Upper lobe of left lung (tissue), 6 donors: ENCODE results near the gene ZDHHC13. TPM values are rescaled to one million over a fixed set of nuclear protein-coding genes. Genes with fewer than 3 reads are reported as not detected.
"Not testable (repeated sequence)": the region's sequence is repeated elsewhere in the genome, so short reads cannot be mapped to it uniquely, and the experiment has no call there.

ENCODE experiments used
- ATAC-seq, 2 donors: fragments of 200-7000 bp; cut with Tn5 transposase; one replicate each; pipeline ENCODE4 v1.9.1; 2022; ENCODE audit warnings: mild to moderate bottlenecking in 2 of 2, moderate library complexity in 2 of 2; ENCODE audit not compliant: low FRiP score in 2 of 2
- DNase-seq, 2 donors: peaks; one replicate each; pipeline ENCODE4 v3.0.0-alpha.2; 2019 to 2020
- H3K27ac ChIP-seq, 4 donors: fragments of 200-600 bp; sonication (generic); one replicate each; pipeline ENCODE4 v1.5.1; 2016 to 2019
- H3K27me3 ChIP-seq, 4 donors: fragments of 200-600 bp; sonication (generic); one replicate each; pipeline ENCODE4 v1.5.1; 2017 to 2019
- H3K36me3 ChIP-seq, 4 donors: fragments of 200-600 bp; sonication (generic); one replicate each; pipeline ENCODE4 v1.5.1; 2016 to 2019
- H3K4me1 ChIP-seq, 4 donors: fragments of 200-600 bp; sonication (generic); one replicate each; pipeline ENCODE4 v1.5.1; 2018 to 2019
- H3K4me3 ChIP-seq, 4 donors: fragments of 200-600 bp; sonication (generic); one replicate each; pipeline ENCODE4 v1.5.1; 2017 to 2019; ENCODE audit warnings: mild to moderate bottlenecking in 2 of 4, moderate library complexity in 1 of 4
- H3K9me3 ChIP-seq, 4 donors: fragments of 200-600 bp; sonication (generic); one replicate each; pipeline ENCODE4 v1.5.1; 2018 to 2019
- EP300 ChIP-seq, 4 donors: sonication (generic); formaldehyde crosslinking; IDR thresholded peaks; one replicate each; pipeline ENCODE4 v1.5.1; 2017; ENCODE audit warnings: antibody characterized with exemption in 4 of 4, control low read depth in 2 of 4
- POLR2A ChIP-seq, 4 donors: fragments of 450-650 bp; IDR thresholded peaks; one replicate each; pipeline ENCODE4 v1.5.1; 2016 to 2017; ENCODE audit warnings: antibody characterized with exemption in 4 of 4, mild to moderate bottlenecking in 2 of 4
- POLR2AphosphoS5 ChIP-seq, 2 donors: sonication (generic); formaldehyde crosslinking; IDR thresholded peaks; one replicate each; pipeline ENCODE4 v1.5.1; 2017; ENCODE audit warnings: antibody characterized with exemption in 2 of 2
- WGBS, 2 donors: methylation state at CpG; one replicate each; pipeline ENCODE4 v1.1.5; 2017 to 2018; 5-methylcytosine and 5-hydroxymethylcytosine counted together
- total RNA-seq, 6 donors: library from RNA; depleted of rRNA in 4 of 6; stranded (reverse); fragments of >200 nt in 4 of 6; gene quantifications; one replicate each; pipeline versions ENCODE4 v1.1.0 to v1.2.1, GENCODE V29; 2016 to 2021
- TF ChIP-seq, protein P1 (sequence below), 6 experiments: fragments of 450-650 bp in 4 of 6; fragments of 200-600 bp in 2 of 6; sonication (generic) in 2 of 6; IDR thresholded peaks; one replicate each; pipeline ENCODE4 v1.5.1; 2016 to 2019; ENCODE audit warnings: antibody characterized with exemption in 6 of 6
- donor health status: DM: no; HTN: no; CAD: no; lungs with moderate emphysema.
- donor health status: DM: no; HTN: yes; CAD: no; lungs with severe emphysema.

ZDHHC13 gene
- total RNA-seq, 6 donors from 2014 or later = 6.3 to 28.6 (median 11.1) TPM

DNA sequence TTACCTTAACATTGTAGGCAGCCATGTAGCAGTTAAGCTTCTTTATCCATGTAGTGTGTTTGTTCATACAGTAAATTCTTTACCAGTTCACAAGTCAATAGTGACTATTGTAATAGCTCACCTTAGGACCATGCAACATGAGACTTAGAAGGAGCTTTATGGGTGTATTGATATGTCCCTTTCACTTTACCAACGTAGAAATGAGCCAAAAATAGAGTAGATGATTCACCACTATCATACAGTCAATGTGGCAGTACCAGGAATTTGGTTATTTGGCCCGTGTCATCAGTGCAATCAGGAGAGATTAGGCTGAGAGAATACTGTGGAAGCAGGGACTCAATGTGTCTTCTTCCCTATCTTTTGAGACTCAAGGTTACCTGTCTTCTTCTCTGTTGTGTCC is 4.7 kb downstream of the ZDHHC13 start:
- no peak overlapping the region for H3K4me3 ChIP-seq
- peaks cover 5 to 22% (median 6%) of the 10 kb centered on the region in 4 donors for H3K4me1 ChIP-seq
- no peak for DNase-seq
- H3K27ac ChIP-seq = no peak overlapping the region
- no peaks in the 10 kb centered on the region for H3K36me3 ChIP-seq
- H3K9me3 ChIP-seq = no peaks in the 10 kb centered on the region
- TF ChIP-seq, protein P1, sequence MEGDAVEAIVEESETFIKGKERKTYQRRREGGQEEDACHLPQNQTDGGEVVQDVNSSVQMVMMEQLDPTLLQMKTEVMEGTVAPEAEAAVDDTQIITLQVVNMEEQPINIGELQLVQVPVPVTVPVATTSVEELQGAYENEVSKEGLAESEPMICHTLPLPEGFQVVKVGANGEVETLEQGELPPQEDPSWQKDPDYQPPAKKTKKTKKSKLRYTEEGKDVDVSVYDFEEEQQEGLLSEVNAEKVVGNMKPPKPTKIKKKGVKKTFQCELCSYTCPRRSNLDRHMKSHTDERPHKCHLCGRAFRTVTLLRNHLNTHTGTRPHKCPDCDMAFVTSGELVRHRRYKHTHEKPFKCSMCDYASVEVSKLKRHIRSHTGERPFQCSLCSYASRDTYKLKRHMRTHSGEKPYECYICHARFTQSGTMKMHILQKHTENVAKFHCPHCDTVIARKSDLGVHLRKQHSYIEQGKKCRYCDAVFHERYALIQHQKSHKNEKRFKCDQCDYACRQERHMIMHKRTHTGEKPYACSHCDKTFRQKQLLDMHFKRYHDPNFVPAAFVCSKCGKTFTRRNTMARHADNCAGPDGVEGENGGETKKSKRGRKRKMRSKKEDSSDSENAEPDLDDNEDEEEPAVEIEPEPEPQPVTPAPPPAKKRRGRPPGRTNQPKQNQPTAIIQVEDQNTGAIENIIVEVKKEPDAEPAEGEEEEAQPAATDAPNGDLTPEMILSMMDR (IDR thresholded peaks at IDR 0.05) = no peak
- no peak for TF ChIP-seq EP300 (IDR thresholded peaks at IDR 0.05)
- no peak for TF ChIP-seq POLR2A (IDR thresholded peaks at IDR 0.05)
- no peak for TF ChIP-seq POLR2AphosphoS5 (IDR thresholded peaks at IDR 0.05)
- WGBS, 2 donors = 66 to 78% methylated on average over 2 of the region's 2 CpGs
- H3K27me3 ChIP-seq = no peaks in the 10 kb centered on the region
- no peak for ATAC-seq

DNA sequence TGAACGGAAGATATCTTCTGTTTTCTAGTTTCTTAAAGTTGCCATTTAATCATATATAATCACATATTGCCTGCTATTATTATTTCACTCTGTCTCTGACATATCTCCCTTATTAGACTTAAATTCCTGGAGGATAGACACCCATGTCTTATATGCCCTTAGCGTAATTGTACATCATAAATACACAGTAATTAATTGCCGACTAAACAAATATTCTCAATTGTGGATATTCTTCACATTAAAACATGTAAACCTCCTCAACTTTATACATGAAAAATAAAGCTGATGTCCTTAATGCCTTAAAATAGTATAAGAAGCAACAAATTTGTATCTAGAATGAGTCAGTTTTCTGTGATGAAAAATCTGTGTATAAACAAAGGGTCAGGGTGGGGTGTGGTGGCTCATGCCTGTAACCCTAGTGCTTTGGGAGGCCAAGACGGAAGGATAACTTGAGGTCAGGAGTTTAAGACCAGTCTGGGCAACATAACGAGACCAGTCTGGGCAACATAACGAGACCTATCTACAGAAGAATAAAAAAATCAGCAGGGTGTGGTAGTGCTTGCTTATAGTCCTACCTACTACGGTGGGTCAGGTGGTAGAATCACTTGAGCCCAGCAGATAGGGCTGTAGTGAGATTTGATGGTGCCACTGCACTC is 6.1 kb downstream of the ZDHHC13 start:
- peaks cover 0 to 14% (median 1%) of the 10 kb centered on the region in 4 donors for H3K4me1 ChIP-seq
- no peak for TF ChIP-seq POLR2A (IDR thresholded peaks at IDR 0.05)
- TF ChIP-seq EP300 (IDR thresholded peaks at IDR 0.05) = no peak
- TF ChIP-seq, protein P1 (IDR thresholded peaks at IDR 0.05) = no peak
- TF ChIP-seq POLR2AphosphoS5 (IDR thresholded peaks at IDR 0.05) = no peak
- DNase-seq (no peak), ATAC-seq (no peak)
- H3K36me3 ChIP-seq = no peaks in the 10 kb centered on the region
- WGBS, 2 donors = 90 to 94% methylated on average over 7 of the region's 7 CpGs
- no peak overlapping the region for H3K27ac ChIP-seq
- no peak overlapping the region for H3K4me3 ChIP-seq
- H3K9me3 ChIP-seq = no peaks in the 10 kb centered on the region
- no peaks in the 10 kb centered on the region for H3K27me3 ChIP-seq

DNA sequence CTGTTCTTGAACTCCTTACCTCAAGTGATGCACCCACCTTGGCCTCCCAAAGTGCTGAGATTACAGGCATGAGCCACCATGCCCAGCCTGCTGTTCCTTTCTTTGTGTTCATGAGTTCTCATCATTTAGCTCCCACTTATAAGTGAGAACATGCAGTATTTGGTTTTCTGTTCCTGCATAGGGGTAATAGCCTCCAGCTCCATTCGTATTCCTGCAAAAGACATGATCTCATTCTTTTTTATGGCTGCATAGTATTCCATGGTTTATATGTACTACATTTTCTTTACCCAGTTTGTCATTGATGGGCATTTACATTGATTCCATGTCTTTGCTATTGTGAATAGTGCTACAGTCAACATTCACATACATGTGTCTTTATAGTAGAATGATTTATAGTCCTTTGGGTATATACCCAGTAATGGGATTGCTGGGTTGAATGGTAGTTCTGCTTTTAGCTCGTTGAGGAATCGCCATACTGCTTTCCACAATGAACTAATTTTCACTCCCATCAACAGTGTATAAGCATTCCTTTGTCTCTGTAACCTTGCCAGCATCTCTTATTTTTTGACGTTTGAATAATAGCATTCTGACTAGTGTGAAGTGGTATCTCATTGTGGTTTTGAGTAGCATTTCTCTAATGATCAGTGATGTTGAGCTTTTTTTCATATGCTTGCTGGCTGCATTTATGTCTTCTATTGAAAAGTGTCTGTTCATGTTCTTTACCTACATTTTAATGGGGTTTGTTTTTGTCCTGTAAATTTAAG is 9.8 kb downstream of the ZDHHC13 start:
- not testable (repeated sequence) for H3K27me3 ChIP-seq, ATAC-seq, H3K27ac ChIP-seq, H3K9me3 ChIP-seq, DNase-seq, H3K4me3 ChIP-seq, H3K4me1 ChIP-seq, H3K36me3 ChIP-seq
- 90 to 92% methylated on average over 4 of the region's 4 CpGs for WGBS, 2 donors

DNA sequence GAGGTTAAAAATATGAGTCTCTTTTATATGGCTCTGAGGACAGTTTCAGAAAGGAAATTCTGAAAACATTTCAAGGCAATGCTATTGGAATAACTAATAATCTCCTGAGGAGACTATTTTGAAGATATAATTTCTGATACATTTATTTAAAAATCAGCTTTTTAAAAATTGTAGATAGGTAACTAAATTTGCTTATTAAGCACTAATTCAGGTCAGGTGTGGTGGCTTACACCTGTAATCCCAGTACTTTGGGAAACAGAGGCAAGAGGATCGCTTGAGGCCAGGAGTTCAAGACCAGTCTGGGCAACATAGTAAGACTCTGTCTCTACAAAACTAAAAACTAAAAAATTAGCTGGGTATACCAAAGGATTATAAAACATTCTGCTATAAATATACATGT is 17.0 kb downstream of the ZDHHC13 start:
- WGBS, 2 donors = 100% methylated on average over 1 of the region's 1 CpG
- no peak for TF ChIP-seq POLR2A (IDR thresholded peaks at IDR 0.05)
- TF ChIP-seq POLR2AphosphoS5 (IDR thresholded peaks at IDR 0.05) = no peak
- TF ChIP-seq, protein P1 (IDR thresholded peaks at IDR 0.05) = no peak
- TF ChIP-seq EP300 (IDR thresholded peaks at IDR 0.05) = no peak
- Histone ChIP-seq H3K36me3 (no peaks in the 10 kb centered on the region), H3K9me3 (no peaks in the 10 kb centered on the region), H3K27ac (no peak overlapping the region), H3K4me1 (no peaks in the 10 kb centered on the region), H3K4me3 (no peak overlapping the region), H3K27me3 (no peaks in the 10 kb centered on the region)
- no peak for ATAC-seq
- DNase-seq = no peak

DNA sequence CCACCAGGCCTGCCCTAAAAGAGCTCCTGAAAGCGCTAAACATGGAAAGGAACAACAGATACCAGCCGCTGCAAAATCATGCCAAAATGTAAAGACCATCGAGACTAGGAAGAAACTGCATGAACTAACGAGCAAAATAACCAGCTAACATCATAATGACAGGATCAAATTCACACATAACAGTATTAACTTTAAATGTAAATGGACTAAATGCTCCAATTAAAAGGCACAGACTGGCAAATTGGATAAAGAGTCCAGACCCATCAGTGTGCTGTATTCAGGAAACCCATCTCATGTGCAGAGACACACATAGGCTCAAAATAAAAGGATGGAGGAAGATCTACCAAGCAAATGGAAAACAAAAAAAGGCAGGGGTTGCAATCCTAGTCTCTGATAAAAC is 19.9 kb downstream of the ZDHHC13 start:
- not testable (repeated sequence) for H3K36me3 ChIP-seq, H3K27ac ChIP-seq, H3K4me3 ChIP-seq, H3K9me3 ChIP-seq, ATAC-seq, H3K27me3 ChIP-seq, H3K4me1 ChIP-seq, DNase-seq
- 92 to 95% methylated on average over 4 of the region's 4 CpGs for WGBS, 2 donors

DNA sequence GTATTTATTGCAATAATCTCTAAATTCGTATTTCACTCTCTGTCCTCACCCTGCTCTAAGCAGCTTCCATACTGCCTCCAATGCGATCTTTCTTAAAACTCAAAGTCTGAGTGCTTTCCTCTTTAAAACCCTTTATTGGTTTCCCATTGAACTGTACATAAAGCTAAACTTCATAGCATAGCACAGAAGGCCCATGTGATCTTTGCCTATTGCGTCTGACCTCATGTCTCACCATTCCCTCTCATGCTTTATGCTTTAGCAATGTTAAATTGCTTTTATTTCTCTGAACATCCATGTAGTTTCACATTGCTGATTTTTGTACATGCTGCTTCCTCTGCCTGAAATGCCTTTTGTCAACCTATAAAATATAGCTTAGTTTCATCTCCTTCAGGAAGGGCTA is 28.4 kb downstream of the ZDHHC13 start:
- Histone ChIP-seq H3K27ac (no peak overlapping the region), H3K4me3 (no peak overlapping the region), H3K4me1 (no peaks in the 10 kb centered on the region), H3K36me3 (peaks cover 0 to 6% (median 0%) of the 10 kb centered on the region in 4 donors), H3K9me3 (no peaks in the 10 kb centered on the region), H3K27me3 (no peaks in the 10 kb centered on the region)
- no peak for DNase-seq
- no peak for ATAC-seq
- no peak for TF ChIP-seq POLR2AphosphoS5 (IDR thresholded peaks at IDR 0.05)
- no peak for TF ChIP-seq EP300 (IDR thresholded peaks at IDR 0.05)
- no peak for TF ChIP-seq POLR2A (IDR thresholded peaks at IDR 0.05)
- TF ChIP-seq, protein P1 (IDR thresholded peaks at IDR 0.05) = no peak
- WGBS, 2 donors = 64 to 80% methylated on average over 3 of the region's 3 CpGs
